ENCODE data around the gene OSBPL8. TPM values are rescaled to one million over a fixed set of nuclear protein-coding genes. Genes with fewer than 3 reads are reported as not detected.

The OSBPL8 gene
- total RNA-seq, 1 donor from 2014 or later: 56.1 TPM

- H3K4me3 Mint-ChIP-seq: no peak overlapping the region
- no peak for TF ChIP-seq CTCF (conservative IDR thresholded peaks at IDR 0.05)
- H3K27me3 Mint-ChIP-seq: no peaks in the 10 kb centered on the region
- no peak overlapping the region for H3K27ac Mint-ChIP-seq
- H3K9me3 Mint-ChIP-seq: no peaks in the 10 kb centered on the region
- H3K36me3 Mint-ChIP-seq: peaks cover 14% of the 10 kb centered on the region
- H3K4me1 Mint-ChIP-seq (ENCODE audit: unreplicated experiment): no peaks in the 10 kb centered on the region
- DNase-seq (ENCODE audit: extremely low spot score, unreplicated experiment): no peak
Measured at GRCh38 chr12:76399040-76399439, 160.5 kb downstream of the OSBPL8 start.

- Mint-ChIP-seq H3K36me3 (peaks cover 14% of the 10 kb centered on the region), H3K4me3 (no peak overlapping the region), H3K27ac (no peak overlapping the region), H3K27me3 (no peaks in the 10 kb centered on the region), H3K9me3 (no peaks in the 10 kb centered on the region), H3K4me1 (ENCODE audit: unreplicated experiment) (no peaks in the 10 kb centered on the region)
- no peak for TF ChIP-seq CTCF (conservative IDR thresholded peaks at IDR 0.05)
- no peak for DNase-seq (ENCODE audit: extremely low spot score, unreplicated experiment)
Measured at GRCh38 chr12:76398106-76398505, 161.5 kb downstream of the OSBPL8 start.

GRCh38 chr12:76391461-76391860 lies 168.1 kb downstream of the OSBPL8 start:
- H3K4me3 Mint-ChIP-seq: no peak overlapping the region
- H3K9me3 Mint-ChIP-seq: no peaks in the 10 kb centered on the region
- no peak for DNase-seq (ENCODE audit: extremely low spot score, unreplicated experiment)
- H3K27me3 Mint-ChIP-seq: no peaks in the 10 kb centered on the region
- H3K36me3 Mint-ChIP-seq: peaks cover 12% of the 10 kb centered on the region
- H3K27ac Mint-ChIP-seq: no peak overlapping the region
- no peaks in the 10 kb centered on the region for H3K4me1 Mint-ChIP-seq (ENCODE audit: unreplicated experiment)
- no peak for TF ChIP-seq CTCF (conservative IDR thresholded peaks at IDR 0.05)

DNA sequence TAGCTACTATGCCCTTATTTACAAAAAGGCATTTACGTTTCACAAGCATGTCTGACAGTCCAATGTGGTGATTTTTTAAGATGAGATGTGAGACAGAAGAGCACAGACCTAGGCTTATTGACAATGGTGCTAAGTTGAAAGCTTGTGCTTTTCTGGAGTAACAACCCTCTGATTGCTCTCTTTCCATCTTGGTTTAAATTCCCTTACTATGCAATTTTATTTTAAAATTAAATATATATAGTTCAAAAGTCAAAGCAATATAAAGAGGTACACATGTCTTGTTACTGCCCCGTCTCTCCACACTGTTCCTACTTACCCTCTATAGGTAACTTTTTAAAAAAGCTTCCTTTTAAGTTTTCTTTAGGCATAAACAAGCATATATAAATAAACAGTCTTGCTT lies 172.0 kb downstream of the OSBPL8 start:
- DNase-seq (ENCODE audit: extremely low spot score, unreplicated experiment): no peak
- no peak for TF ChIP-seq CTCF (conservative IDR thresholded peaks at IDR 0.05)
- Mint-ChIP-seq H3K27ac (no peak overlapping the region), H3K4me3 (no peak overlapping the region), H3K9me3 (no peaks in the 10 kb centered on the region), H3K36me3 (peaks cover 14% of the 10 kb centered on the region), H3K27me3 (no peaks in the 10 kb centered on the region), H3K4me1 (ENCODE audit: unreplicated experiment) (no peaks in the 10 kb centered on the region)

DNA sequence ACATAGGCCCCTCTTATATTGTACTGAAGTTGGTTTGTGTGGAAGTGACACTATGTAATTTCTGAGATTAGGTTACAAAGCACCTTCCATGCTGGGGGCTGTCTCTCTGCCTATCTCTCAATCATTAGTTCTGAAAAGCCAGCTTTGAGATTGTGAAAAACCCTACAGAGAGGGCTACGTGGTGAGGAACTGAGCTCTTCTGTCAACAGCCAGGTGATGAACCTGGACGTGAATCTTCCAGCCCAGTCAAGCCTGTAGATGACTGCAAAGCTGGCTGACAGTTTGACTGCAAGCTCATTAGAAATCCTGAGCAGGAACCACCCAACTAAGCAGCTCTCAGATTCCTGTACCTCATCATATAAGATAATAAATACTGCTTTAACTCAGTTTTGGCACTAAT lies 175.0 kb downstream of the OSBPL8 start:
- H3K36me3 Mint-ChIP-seq: peaks cover 6% of the 10 kb centered on the region
- H3K4me1 Mint-ChIP-seq (ENCODE audit: unreplicated experiment): no peaks in the 10 kb centered on the region
- no peak for DNase-seq (ENCODE audit: extremely low spot score, unreplicated experiment)
- H3K9me3 Mint-ChIP-seq: no peaks in the 10 kb centered on the region
- H3K4me3 Mint-ChIP-seq: no peak overlapping the region
- no peak for TF ChIP-seq CTCF (conservative IDR thresholded peaks at IDR 0.05)
- no peak overlapping the region for H3K27ac Mint-ChIP-seq
- no peaks in the 10 kb centered on the region for H3K27me3 Mint-ChIP-seq

DNA sequence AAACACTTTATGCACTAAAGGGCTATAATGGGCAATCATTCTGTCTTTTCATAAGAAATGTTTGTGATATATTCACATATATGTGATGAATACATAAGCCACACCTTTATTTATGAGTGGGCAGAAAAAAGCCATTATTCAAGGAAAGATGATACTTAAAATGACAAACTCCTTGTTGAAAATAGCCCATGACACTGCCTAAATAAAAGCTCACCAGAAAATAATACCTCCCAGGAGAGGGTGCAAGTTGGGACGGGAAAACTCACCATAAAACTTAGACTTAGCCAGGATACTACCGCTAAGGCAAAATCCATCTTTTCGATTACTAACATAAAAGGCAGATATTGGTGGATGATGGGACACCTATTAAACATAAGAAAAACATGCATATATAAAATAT lies 175.6 kb downstream of the OSBPL8 start:
- Mint-ChIP-seq H3K9me3 (no peaks in the 10 kb centered on the region), H3K4me1 (ENCODE audit: unreplicated experiment) (no peaks in the 10 kb centered on the region), H3K27me3 (no peaks in the 10 kb centered on the region), H3K4me3 (no peak overlapping the region), H3K27ac (no peak overlapping the region), H3K36me3 (peaks cover 10% of the 10 kb centered on the region)
- TF ChIP-seq CTCF (conservative IDR thresholded peaks at IDR 0.05): no peak
- DNase-seq (ENCODE audit: extremely low spot score, unreplicated experiment): no peak

All from type B pancreatic cell (in vitro differentiated cells).